ENCODE measurements around the gene ATP10A.
"Not testable (repeated sequence)": the region's sequence is repeated elsewhere in the genome, so short reads cannot be mapped to it uniquely, and the experiment has no call there.

The ATP10A gene

GRCh38 chr15:25772500-25772899 is 90.6 kb downstream of the ATP10A start:
- no peak for DNase-seq (ENCODE audit: low spot score)

DNA sequence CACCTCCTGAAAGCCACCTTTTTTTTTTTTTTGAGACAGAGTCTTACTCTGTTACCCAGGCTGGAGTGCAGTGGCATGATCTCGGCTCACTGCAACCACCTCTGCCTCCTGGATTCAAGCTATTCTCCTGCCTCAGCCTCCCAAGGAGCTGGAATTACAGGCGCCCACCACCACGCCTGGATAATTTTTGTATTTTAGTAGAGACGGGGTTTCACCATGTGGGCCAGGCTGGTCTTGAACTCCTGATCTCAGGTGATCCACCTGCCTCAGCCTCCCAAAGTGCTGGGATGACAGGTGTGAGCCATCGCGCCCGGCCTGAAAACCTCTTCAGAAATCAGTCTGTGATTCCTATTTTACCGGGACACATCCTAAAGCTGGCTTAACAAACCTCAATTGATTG is 91.4 kb downstream of the ATP10A start:
- not testable (repeated sequence) for DNase-seq (ENCODE audit: low spot score)

- DNase-seq (ENCODE audit: low spot score), result no peak
These were observed 91.8 kb downstream of the ATP10A start for GRCh38 chr15:25771338-25771706.

DNA sequence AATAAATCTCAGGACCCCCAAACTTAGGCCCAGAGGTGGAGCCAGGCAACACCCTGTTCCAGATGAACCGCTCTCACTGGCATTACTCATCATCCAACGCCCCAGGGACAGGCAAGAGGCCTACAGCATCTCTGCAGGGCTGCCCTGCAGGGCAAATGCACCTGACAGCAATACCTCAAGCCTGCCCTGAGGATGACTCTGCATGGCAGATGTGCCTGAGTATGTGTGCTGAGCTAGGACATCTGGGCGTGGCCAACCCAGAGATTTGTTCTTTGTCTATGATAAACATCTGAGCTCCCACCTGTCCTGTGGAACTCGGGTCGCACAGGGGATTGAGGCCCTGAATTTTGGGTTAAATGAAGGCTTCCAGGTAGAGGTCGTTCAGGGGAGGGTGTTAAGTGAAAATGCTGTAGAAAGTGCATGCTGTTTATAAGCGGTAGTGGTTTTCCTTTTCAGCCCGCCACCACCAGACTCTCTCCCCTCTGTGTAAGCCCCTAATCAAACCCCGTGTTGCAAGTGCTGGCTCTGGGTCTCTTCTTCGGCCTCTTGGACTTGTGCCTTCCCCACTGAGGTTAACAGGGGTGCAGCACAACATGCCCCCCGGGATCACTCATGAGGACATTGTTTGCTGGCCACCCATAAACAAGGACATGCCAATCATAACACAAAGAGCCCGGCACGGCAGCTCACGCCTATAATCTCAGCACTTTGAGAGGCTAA is 92.3 kb downstream of the ATP10A start:
- DNase-seq (ENCODE audit: low spot score), result no peak

GRCh38 chr15:25770031-25770430 is 93.1 kb downstream of the ATP10A start:
- DNase-seq (ENCODE audit: low spot score), result no peak

DNA sequence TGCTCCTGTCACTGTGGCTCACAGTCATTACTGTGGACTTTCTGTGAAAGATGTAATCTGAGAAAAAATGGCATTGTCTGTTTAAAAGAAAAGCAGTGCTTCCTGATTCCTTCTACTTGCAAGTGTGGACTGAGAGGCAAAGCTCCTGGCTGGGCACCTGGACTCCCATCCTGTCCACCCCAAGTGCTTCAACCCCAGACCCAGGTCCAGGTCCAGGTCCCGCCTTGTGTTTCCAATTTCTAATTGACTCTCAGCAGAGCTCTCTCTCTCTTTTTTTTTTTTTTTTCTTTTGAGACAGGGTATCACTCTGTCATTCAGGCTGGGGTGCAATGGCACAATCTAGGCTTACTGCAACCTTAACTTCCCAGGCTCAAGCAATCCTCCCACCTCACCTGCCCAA is 94.9 kb downstream of the ATP10A start:
- DNase-seq (ENCODE audit: low spot score), result no peak

- DNase-seq (ENCODE audit: low spot score), result no peak
These were observed 95.6 kb downstream of the ATP10A start for GRCh38 chr15:25767356-25768151.

- DNase-seq (ENCODE audit: low spot score), result no peak
These were observed 96.7 kb downstream of the ATP10A start for GRCh38 chr15:25766417-25766816.

DNA sequence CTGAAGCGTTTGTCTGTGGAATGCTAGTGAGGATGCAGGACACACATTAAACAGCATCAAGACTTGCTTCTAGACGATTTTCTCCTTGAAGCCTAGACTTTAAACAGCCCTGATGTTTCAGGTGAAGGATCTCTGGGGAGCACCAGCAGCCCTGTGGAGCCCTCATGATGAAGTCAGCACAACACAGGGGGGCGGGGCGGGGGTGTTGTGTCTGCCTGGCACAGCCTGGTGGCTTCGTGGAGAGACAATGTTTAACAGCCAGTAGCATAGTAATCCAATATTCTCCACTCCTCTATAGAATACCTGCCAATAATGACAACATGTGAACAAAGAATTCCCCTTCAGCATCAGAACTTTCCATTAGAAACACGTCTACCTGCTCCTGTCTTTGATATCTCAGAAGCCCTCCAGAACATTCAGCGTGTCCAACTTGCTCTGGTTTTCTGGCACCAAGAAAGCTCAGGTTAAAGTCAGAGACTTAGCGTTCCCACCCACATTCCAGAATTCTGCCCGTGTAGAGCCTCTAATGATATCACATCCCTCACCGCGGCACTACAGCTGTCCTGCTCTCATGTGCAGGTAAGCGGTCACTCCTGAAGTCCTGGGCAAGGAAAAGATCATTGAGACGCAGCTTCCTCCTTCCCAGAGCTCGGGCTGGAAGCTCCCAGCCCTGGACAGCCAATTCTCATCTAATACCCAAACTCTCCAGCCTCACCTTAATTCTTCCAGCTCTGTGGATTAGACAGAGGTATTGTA is 98.0 kb downstream of the ATP10A start:
- DNase-seq (ENCODE audit: low spot score), result no peak

- DNase-seq (ENCODE audit: low spot score), result no peak
These were observed 99.2 kb downstream of the ATP10A start for GRCh38 chr15:25763954-25764353.

DNA sequence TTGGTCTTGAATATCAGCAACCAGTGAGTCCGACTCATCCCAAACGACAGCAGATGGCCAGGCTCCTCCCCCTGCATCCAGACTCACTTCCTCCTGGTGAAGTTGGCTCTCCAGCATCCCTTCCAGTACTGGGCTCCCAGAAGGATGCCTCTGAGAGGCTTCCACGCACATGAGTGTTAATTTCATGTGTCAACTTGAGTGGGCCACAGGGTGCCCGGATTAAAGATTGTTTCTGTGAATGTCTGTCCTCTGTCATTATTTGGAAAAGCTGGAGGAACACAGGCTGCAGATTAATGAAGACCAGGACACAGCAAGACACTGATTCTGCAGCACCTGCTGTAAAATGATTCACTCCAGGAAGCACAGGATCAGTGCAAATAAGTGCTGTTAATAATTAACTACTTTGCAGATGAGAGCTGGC is 99.8 kb downstream of the ATP10A start:
- no peak for DNase-seq (ENCODE audit: low spot score)

DNA sequence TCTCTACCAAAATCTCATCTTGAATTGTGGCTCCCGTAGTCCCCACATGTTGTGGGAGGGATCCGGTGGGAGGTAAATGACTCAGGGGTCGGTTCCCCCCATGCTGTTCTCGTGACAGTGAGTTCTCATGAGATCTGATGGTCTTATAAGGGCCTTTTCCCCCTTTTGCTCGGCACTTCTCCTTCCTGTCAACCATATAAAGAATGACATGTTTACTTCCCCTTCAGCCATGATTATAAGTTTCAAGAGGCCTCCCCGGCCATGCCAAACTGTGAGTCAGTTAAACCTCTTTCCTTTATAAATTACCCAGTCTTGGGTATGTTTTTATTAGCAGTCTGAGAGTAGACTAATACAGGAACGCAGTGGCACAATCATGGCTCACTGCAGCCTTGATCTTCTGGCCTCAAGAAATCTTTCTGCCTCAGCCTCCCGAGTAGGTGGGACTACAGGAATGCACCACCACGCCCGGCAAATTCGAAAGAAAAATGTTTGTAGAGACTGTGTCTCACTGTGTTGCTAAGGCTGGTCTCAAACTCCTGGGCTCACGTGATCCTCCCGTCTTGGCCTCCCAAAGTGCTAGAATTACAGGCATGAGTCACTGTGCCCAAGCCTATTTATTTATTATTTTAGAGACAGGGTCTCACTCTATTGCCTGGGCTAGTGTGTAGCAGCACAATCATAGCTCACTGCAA is 101.0 kb downstream of the ATP10A start:
- DNase-seq (ENCODE audit: low spot score), result no peak

DNA sequence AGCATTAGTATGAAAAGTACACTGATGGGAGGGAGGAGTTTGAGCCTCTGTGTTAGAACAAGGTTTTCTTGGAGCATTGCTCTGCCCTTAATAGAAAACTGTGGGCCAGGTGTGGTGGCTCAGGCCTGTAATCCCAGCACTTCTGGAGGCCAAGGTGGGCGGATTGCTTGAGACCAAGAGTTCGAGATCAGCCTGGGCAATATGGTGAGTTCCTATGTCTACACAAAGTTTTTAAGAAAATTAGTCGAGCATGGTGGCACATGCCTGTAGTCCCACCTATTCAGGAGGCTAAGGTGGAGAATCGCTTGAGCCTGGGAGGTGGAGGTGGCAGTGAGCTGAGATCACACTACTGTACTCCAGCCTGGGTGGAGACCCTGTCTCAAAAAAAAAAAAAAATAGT is 103.7 kb downstream of the ATP10A start:
- DNase-seq (ENCODE audit: low spot score), result no peak

GRCh38 chr15:25758612-25759011 is 104.5 kb downstream of the ATP10A start:
- DNase-seq (ENCODE audit: low spot score), result not testable (repeated sequence)

DNA sequence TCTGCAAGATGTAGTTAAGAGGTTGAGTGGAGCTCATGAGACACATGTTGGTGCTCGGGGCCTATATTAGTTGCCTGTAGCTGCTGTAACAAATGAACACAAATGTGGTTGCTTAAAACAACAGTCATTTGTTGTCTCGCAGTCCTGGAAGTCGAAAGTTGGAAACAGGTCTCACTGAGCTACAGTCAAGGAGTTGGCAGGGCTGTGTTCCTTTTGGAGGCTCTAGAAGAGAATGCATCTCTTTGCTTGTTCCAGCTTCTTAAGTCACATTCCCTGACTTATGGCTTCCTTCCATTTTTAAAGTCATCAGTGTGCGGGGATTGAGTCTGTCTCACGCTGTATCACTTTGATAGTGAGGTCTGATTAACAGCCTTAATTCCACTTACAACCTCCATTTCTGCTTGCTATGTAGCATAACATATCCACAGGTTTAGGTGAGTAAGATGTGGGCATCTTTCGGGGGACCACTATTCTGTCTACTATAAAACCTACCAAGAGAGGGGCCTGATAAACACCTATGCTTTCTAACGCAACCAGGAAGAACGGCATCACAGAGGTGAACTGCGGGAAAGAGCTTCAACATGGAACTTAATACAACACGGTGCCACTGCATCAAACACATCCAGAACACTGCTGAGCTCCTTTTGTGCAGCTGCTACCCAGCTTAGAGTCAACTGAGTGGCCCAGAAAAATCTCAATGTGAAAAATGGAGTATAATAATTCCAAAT is 119.4 kb downstream of the ATP10A start:
- no peak for DNase-seq (ENCODE audit: low spot score)

GRCh38 chr15:25742776-25743547 is 120.2 kb downstream of the ATP10A start:
- no peak for DNase-seq (ENCODE audit: low spot score)

DNA sequence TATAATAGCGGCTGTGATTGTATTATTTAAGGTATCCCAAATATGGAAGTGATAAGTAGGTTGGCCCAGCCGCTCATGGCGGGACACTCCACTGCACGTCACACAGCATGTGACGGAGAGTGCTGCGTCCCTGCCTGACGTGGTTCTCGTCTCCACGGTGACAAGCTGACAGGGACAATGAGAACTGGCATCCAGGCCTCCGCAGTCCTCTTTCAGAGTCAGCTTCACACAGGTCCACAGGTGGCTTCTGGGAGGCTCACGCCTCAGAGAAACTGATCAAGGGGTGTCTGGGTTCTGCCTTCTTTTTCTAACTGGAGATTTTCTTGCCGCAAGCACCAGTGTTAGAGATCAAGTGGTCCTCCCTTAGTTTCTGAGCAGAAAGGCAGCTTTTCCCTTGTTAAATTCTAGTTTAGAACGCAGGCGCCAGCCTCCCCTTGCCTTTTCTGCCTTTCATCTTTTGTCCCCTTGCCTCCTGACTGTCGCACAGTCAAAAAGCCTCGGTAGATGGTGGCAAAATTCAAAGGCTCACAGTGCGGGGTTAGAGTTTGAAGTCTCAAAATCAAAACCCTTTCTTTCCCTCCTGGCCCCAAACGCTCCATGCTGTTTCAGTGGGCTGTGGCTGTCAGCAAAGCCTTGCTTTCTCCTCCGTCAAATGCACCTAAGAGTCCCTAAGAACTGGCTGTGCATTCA is 120.9 kb downstream of the ATP10A start:
- no peak for DNase-seq (ENCODE audit: low spot score)

GRCh38 chr15:25741256-25741580 is 121.9 kb downstream of the ATP10A start:
- DNase-seq (ENCODE audit: low spot score), result no peak

DNA sequence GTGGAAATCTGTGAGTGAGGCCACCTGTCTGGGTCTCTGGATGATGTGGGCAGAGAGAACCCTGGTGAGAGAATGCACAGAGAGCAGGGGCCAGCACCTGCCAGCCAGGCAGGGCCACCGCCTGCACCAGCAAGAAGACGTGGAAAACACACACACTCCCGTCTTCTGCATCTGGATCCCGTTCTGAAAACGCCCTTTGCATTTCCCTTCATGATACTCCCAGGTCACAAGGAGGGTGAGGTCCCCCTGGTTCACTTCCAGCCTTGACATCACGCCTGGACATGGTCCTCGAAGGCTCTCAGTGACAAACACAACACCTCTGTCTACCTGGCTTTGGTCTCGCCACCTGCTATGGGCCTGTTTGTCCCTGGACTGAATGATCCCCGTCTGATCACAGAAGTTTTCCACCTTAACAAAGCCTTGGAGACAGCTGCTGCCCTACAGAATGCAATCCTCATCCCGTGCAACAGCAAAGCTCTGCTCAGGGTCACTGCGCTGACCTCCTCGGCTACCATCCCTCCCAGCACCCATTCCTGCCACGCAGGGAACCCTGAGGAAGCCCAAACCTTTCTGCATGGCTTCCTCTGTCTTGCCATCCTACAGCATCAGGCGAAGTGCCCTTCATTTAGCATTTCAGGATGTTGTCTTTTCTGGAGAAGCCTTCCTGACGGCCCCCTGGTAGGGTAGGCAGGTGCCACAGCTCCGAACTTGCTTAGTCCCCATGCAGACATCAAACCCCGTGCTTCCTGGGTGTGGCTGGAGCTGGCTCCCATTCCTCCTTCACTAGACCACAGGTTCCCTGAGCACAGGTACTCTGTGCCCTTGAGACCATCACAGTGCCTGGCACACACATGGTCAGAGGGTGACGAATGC is 122.5 kb downstream of the ATP10A start:
- no peak for DNase-seq (ENCODE audit: low spot score)
